Immature natural killer cell (primary cell): Measurements from ENCODE around the gene TRNP1. TPM values are rescaled to one million over a fixed set of nuclear protein-coding genes. Genes with fewer than 3 reads are reported as not detected.

Source experiments
- DNase-seq, 3 donors: peaks; one replicate each; pipeline ENCODE4 v3.0.0; 2022; ENCODE audit warnings: mixed read lengths in 1 of 3
- H3K27ac Mint-ChIP-seq, 6 donors: one replicate each; pipeline ENCODE4 v1.8.0; 2020; ENCODE audit warnings: mixed read lengths in 6 of 6, mild to moderate bottlenecking in 5 of 6, inconsistent platforms in 4 of 6, moderate library complexity in 3 of 6
- H3K27me3 Mint-ChIP-seq, 3 donors: one replicate each; pipeline ENCODE4 v1.8.0; 2020 to 2021; ENCODE audit warnings: low read depth in 3 of 3, mild to moderate bottlenecking in 3 of 3, mixed read lengths in 3 of 3, moderate library complexity in 3 of 3, inconsistent platforms in 1 of 3
- H3K36me3 Mint-ChIP-seq, 3 donors: one replicate each; pipeline ENCODE4 v1.8.0; 2020; ENCODE audit warnings: mixed read lengths in 3 of 3, inconsistent platforms in 2 of 3, mild to moderate bottlenecking in 2 of 3
- H3K4me1 Mint-ChIP-seq, 2 donors: one replicate each; pipeline ENCODE4 v1.8.0; 2020; ENCODE audit warnings: inconsistent platforms in 2 of 2, mild to moderate bottlenecking in 2 of 2, mixed read lengths in 2 of 2, moderate library complexity in 1 of 2
- H3K4me3 Mint-ChIP-seq, 5 donors: one replicate each; pipeline ENCODE4 v1.8.0; 2020; ENCODE audit warnings: mild to moderate bottlenecking in 5 of 5, mixed read lengths in 5 of 5, inconsistent platforms in 3 of 5, moderate library complexity in 3 of 5
- H3K9me3 Mint-ChIP-seq, 6 donors: one replicate each; pipeline ENCODE4 v1.8.0; 2020; ENCODE audit warnings: mild to moderate bottlenecking in 6 of 6, mixed read lengths in 6 of 6, inconsistent platforms in 4 of 6, moderate library complexity in 3 of 6
- polyA plus RNA-seq, 3 donors: library from polyadenylated mRNA; unstranded; fragments of 300-500 nt; fragmentation: Illumina TruSeq; gene quantifications; one replicate each; pipeline ENCODE4 v1.2.3, GENCODE V29; 2021

Gene TRNP1
- polyA plus RNA-seq, 3 donors from 2014 or later = not detected

DNA sequence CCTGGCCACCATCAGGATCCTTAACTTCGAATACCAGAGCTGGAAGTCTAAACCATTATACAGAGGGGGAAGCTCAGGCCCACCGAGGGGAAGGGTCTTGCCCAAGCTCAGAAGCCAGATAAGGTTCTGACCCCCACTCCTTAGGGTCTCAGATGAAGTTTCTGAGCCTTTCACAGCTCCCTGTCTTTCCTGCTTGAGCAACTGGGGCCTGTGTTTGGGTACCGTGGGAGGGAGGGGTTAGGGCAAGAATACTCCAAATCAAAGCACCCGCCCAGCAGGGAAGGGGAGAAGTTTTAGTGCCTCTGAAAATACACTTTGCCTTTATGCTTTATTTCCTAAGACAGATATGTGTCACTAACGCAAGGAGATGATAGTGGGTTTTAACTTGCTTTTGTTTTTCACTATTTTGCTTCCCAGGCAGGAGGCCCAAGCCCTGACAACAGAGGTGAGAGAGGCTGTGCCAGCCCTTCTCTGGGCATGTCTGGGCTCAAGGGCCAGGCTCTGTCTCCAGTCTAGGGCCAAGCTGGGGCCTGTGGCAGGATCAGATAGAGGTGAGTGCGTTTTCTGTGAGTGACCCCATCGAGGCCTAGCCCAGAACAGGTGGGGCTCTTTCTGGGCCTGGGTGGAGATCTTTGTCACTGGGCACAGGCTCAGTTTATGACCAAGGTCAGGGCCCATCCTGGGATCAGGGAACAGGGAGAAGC, 39.7 kb downstream of the TRNP1 start:
- no peaks in the 10 kb centered on the region for H3K9me3 Mint-ChIP-seq
- DNase-seq = no peak
- no peaks in the 10 kb centered on the region for H3K36me3 Mint-ChIP-seq
- peaks cover 0 to 4% (median 0%) of the 10 kb centered on the region in 3 donors for H3K27me3 Mint-ChIP-seq
- H3K4me3 Mint-ChIP-seq = no peak overlapping the region
- no peaks in the 10 kb centered on the region for H3K4me1 Mint-ChIP-seq
- H3K27ac Mint-ChIP-seq = no peak overlapping the region

DNA sequence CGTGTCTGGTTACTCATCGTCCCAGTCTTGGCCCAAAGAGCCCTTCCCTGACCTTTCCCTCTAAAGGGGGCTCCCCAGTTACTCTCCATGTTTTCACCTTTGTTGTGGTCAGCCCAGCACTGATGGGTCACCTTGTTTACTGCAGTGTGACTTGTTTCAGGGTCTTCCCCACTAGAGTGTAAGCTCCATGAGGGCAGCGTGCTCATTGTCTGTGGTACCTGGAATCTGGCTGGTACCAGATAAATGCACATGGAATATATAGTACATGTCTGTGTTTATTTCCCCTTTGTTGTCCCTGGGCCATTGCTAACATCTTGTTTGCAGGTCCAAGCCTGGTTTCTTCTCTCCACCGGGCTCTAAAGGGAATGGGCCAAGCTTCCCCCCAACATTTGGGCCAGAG, 41.9 kb downstream of the TRNP1 start:
- no peak overlapping the region for H3K27ac Mint-ChIP-seq
- no peak overlapping the region for H3K4me3 Mint-ChIP-seq
- no peaks in the 10 kb centered on the region for H3K9me3 Mint-ChIP-seq
- no peaks in the 10 kb centered on the region for H3K4me1 Mint-ChIP-seq
- no peak for DNase-seq
- H3K27me3 Mint-ChIP-seq = peaks cover 0 to 3% (median 0%) of the 10 kb centered on the region in 3 donors
- no peaks in the 10 kb centered on the region for H3K36me3 Mint-ChIP-seq

DNA sequence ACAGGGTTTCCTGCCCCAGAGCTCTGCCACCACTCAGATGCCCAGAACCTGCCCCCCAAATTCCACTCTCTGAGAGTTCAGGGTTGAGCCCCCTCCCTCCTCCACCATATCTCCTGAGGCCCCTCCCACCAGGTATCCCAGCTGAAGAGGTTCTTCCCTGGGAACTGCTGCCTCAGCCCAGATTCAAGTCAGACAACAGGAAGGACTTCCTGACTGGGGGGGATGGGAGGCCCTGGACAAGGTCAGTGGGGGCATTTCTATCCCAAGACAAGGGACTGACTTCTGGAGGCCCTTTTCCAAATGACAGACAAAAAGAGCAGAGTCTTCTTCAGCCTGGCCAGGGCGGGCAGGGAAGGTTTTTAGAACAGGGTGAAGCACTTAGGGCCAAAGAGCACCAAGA, 43.2 kb downstream of the TRNP1 start:
- Mint-ChIP-seq H3K36me3 (no peaks in the 10 kb centered on the region), H3K4me3 (no peak overlapping the region), H3K27me3 (peaks cover 0 to 3% (median 0%) of the 10 kb centered on the region in 3 donors), H3K9me3 (no peaks in the 10 kb centered on the region), H3K4me1 (no peaks in the 10 kb centered on the region), H3K27ac (no peak overlapping the region)
- no peak for DNase-seq

DNA sequence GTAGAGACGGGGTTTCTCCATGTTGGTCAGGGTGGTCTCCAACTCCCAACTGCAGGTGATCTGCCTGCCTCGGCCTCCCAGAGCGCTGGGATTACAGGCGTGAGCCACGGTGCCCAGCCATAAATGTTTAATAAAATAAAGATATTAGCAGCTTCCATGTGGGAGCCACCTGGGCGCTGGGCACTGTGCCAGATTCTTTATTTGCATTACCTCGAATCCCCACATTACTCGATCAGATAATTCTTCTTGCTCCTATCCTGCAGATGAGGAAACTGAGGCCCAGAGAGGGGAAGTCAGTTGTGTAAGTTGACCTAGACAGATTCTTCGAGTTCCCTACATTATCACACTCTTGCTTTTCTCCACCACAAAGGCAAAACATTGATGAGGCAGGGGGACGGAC, 44.0 kb downstream of the TRNP1 start:
- no peaks in the 10 kb centered on the region for H3K4me1 Mint-ChIP-seq
- H3K27me3 Mint-ChIP-seq = peaks cover 0 to 3% (median 2%) of the 10 kb centered on the region in 3 donors
- no peaks in the 10 kb centered on the region for H3K9me3 Mint-ChIP-seq
- no peaks in the 10 kb centered on the region for H3K36me3 Mint-ChIP-seq
- no peak overlapping the region for H3K4me3 Mint-ChIP-seq
- H3K27ac Mint-ChIP-seq = no peak overlapping the region
- DNase-seq = no peak

DNA sequence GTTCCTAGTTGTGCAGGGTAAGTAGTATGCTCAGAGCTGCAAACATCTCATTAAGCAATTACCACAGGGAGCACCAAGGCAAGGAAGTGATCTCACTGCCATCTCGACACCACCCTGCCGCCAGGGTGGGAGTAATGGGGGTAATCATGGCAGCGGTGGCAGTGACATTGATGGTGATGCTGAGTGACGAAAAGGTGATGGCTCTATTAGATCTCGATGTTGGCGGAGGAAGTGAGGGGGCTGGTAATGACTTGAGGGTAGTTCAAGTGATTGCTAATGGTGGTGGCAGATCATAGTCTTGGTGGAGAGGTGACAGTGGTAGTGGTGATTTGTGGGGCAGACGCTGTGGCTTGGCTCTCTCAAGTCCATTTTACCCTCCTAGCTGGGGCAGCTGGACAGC, 44.5 kb downstream of the TRNP1 start:
- H3K36me3 Mint-ChIP-seq = no peaks in the 10 kb centered on the region
- no peak for DNase-seq
- no peaks in the 10 kb centered on the region for H3K4me1 Mint-ChIP-seq
- no peak overlapping the region for H3K27ac Mint-ChIP-seq
- H3K27me3 Mint-ChIP-seq = peaks cover 0 to 3% (median 2%) of the 10 kb centered on the region in 3 donors
- no peaks in the 10 kb centered on the region for H3K9me3 Mint-ChIP-seq
- no peak overlapping the region for H3K4me3 Mint-ChIP-seq

DNA sequence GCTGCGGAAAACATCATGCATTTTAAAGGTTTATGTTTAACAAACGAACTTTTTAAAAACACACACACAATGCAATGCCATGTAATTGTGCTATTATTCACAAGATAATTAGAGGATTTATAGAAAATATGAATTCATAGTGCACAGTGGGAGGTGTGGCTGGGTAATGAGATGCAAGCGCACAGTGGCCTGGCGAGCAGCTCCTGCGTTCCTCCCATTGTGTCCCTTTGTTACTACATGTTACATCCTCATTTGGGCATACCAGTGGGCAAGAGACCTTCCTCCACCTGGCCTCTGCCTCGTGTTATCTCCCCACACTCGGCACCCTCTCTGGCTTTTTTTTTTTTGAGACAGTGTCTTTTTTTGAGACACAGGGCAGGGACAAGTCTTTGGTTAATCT, 49.2 kb downstream of the TRNP1 start:
- Mint-ChIP-seq H3K36me3 (no peaks in the 10 kb centered on the region), H3K4me3 (no peak overlapping the region), H3K27me3 (peaks cover 0 to 6% (median 2%) of the 10 kb centered on the region in 3 donors), H3K27ac (no peak overlapping the region), H3K4me1 (peaks cover 16 to 17% of the 10 kb centered on the region in 2 donors), H3K9me3 (no peaks in the 10 kb centered on the region)
- DNase-seq = no peak

DNA sequence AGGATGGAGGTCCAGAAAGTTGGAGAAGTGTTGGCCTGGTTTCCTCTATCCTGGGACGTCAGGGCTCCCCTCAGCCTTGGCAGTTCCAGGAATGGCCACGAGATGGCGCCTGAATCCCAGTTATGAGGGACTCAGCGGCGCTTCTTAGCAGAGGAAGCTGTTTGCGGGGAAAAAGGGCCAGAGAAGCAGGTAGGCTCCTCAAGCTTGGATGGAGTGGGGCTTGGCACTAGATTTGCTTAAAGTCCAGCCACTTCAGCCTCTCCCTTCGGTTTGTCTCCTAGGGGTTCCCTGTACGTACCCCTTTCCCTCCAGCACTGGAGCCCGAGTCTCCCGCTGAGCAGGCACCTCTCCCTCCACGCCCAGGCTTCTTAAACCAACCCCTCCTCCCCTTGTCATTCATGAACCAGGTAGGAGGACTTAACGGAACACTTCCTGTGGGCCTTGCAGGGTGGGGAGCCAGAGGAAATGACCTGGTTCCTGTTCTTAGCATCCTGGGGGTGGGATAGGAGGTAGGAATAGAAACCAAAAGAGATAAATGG, 51.2 kb downstream of the TRNP1 start:
- Mint-ChIP-seq H3K9me3 (no peaks in the 10 kb centered on the region), H3K36me3 (no peaks in the 10 kb centered on the region), H3K27ac (no peak overlapping the region), H3K4me3 (peak overlapping the region; percentile 37 to 70 (median 63)), H3K27me3 (peaks cover 0 to 5% (median 2%) of the 10 kb centered on the region in 3 donors), H3K4me1 (peaks cover 16 to 17% of the 10 kb centered on the region in 2 donors)
- peak; percentile 72 to 78 (median 73) for DNase-seq

DNA sequence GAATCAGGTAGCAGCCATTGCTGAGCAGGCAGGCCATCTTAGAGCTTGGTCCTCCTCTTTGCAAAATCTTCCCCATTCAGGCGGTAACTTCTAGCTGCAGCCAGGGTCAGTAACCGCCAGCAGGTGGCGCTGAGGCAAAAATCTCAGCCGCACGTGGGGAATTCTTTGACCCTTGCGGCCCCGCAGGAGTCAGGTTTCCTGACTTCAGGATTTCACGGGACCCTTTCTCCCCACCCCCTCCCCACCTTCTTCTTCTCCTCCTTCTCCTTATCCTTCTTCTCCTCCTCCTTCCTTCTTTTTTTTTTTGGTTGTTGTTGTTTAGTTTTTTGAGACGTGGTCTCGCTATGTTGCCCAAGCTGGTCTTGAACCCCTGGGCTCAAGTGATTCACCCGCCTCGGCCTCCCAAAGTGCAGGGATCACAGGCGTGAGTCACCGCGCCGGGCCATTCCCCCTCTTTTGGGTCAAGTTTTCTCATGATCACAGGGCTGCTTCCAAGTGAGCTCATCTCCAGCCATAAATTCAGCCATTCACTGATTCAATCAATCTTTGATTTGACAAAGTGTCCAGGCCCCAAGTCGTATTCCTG, 52.6 kb downstream of the TRNP1 start:
- Mint-ChIP-seq H3K4me3 (no peak overlapping the region), H3K27ac (no peak overlapping the region), H3K9me3 (no peaks in the 10 kb centered on the region)

DNA sequence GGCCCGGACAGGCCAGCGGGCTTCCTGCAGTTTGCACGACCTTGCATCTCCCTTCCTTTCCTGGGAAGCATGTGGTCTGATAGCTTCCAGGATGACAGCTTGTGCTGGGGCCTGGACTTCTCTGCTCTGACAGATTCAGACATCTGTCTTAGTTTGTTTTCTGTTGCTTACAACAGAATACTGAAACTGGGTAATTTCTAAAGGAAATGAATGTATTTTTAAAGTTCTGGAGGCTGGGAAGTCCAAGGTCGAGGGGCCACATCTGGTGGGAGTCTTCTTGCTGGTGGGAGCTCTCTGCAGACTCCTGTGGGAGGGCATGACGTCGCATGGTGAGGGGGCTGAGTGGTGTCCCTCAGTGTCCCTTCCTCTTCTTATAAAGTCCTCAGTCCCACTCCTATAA, 54.4 kb downstream of the TRNP1 start:
- Mint-ChIP-seq H3K27me3 (peaks cover 0 to 5% (median 0%) of the 10 kb centered on the region in 3 donors), H3K27ac (no peak overlapping the region), H3K4me3 (no peak overlapping the region), H3K4me1 (peaks cover 16 to 17% of the 10 kb centered on the region in 2 donors), H3K36me3 (no peaks in the 10 kb centered on the region), H3K9me3 (no peaks in the 10 kb centered on the region)
- DNase-seq = no peak

More for the DNA sequence above, 52.6 kb downstream of the TRNP1 start:
- Mint-ChIP-seq H3K36me3 (no peaks in the 10 kb centered on the region), H3K27me3 (peaks cover 0 to 5% (median 2%) of the 10 kb centered on the region in 3 donors), H3K4me1 (peaks cover 16 to 17% of the 10 kb centered on the region in 2 donors)
- DNase-seq = peak; percentile 35 to 49 (median 42)

DNA sequence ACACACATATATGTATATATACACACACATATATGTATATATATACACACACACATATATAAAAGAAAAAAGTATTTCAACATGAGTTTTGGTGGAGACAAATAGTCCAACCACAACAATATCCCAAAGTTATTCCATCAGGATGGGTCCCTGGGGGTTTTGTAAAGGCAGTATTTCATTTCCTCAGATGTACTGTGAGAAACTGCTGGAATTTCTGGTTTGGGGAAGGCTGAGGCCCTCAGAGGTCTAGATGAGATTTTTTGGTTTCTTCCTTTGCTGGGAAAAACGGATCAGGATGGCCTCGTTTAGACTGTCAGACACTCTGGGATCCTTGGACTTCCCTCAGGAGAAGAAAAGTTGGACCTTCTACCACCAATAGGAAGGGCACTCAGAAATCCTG, 55.6 kb downstream of the TRNP1 start:
- no peak for DNase-seq
- Mint-ChIP-seq H3K4me1 (peaks cover 16 to 17% of the 10 kb centered on the region in 2 donors), H3K9me3 (no peaks in the 10 kb centered on the region), H3K27me3 (peaks cover 0 to 5% (median 0%) of the 10 kb centered on the region in 3 donors), H3K36me3 (no peaks in the 10 kb centered on the region), H3K4me3 (no peak overlapping the region), H3K27ac (no peak overlapping the region)

DNA sequence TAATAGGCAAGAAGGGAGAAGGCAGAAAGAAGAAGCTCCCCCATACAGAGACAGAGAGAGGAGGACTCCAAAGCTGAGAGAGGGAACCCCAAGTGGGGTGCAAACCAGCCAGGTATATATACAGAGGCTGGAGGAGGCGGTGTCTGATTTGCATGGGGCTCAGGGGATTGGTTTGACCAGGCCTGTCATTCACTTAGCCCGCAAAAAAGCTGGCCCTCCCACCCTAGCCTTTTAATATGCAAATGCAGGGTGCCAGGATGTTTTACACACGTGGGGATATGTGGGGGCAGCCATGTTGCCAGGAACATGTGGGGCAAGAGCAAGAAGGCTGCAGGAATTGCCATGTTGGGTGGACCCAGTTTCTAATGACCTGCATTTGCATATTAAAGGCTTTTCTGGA, 56.1 kb downstream of the TRNP1 start:
- Mint-ChIP-seq H3K4me1 (peaks cover 13 to 14% of the 10 kb centered on the region in 2 donors), H3K36me3 (no peaks in the 10 kb centered on the region), H3K27ac (no peak overlapping the region), H3K4me3 (no peak overlapping the region), H3K9me3 (no peaks in the 10 kb centered on the region), H3K27me3 (peaks cover 0 to 8% (median 0%) of the 10 kb centered on the region in 3 donors)
- no peak for DNase-seq

Other genes starting within 250 kb of the TRNP1 start
- 10 to 100 TPM in 2 of 3 donors, 1 to 10 TPM in 1; 9.8 to 20.0 (median 13.7) TPM for gene PIGV, start 205.7 kb upstream of the TRNP1 start, polyA plus RNA-seq
- 1 to 10 TPM; 7.3 to 8.8 (median 7.8) TPM for gene ZDHHC18, start 167.0 kb upstream of the TRNP1 start, polyA plus RNA-seq
- gene SFN, start 130.5 kb upstream of the TRNP1 start, polyA plus RNA-seq = not detected
- 10 to 100 TPM in 2 of 3 donors, 1 to 10 TPM in 1; 8.3 to 22.1 (median 10.0) TPM for gene GPN2, start 103.4 kb upstream of the TRNP1 start, polyA plus RNA-seq
- 10 to 100 TPM; 10.4 to 17.3 (median 15.1) TPM for gene GPATCH3, start 93.2 kb upstream of the TRNP1 start, polyA plus RNA-seq
- gene NR0B2, start 79.7 kb upstream of the TRNP1 start, polyA plus RNA-seq = not detected
- 100 to 1,000 TPM in 1 of 3 donors, 10 to 100 TPM in 2; 60.0 to 116 (median 70.4) TPM for gene NUDC, start 71.9 kb upstream of the TRNP1 start, polyA plus RNA-seq
- 1 to 10 TPM in 1 of 3 donors, under 1 TPM in 1, not detected in 1; 0.29 to 1.3 TPM for gene KDF1, start 33.2 kb upstream of the TRNP1 start, polyA plus RNA-seq
- gene TENT5B, start 19.2 kb downstream of the TRNP1 start, polyA plus RNA-seq = not detected
- gene SLC9A1, start 161.4 kb downstream of the TRNP1 start, polyA plus RNA-seq = 10 to 100 TPM in 1 of 3 donors, 1 to 10 TPM in 2; 3.2 to 17.3 (median 3.7) TPM
- gene WDTC1, start 240.9 kb downstream of the TRNP1 start, polyA plus RNA-seq = 10 to 100 TPM in 1 of 3 donors, 1 to 10 TPM in 2; 3.2 to 16.4 (median 5.6) TPM